HPDE6-E6E7 (cell line): ENCODE results near the gene TBXAS1.

Experiments used
- DNase-seq: peaks from one replicate; pipeline ENCODE4 v3.0.0; 2011; ENCODE audit warnings: missing footprints; ENCODE audit errors: extremely low spot score

TBXAS1 gene

GRCh38 chr7:139829025-139829774 is at the start of gene TBXAS1:
Gene TBXAS1, plus strand, starts transcription at chr7:139829264. Its CDS starts 127 bp downstream, at chr7:139829391.
- no peak for DNase-seq

- DNase-seq, result no peak
Measured at GRCh38 chr7:139782932-139783331, 46.1 kb upstream of the TBXAS1 start.

- no peak for DNase-seq
Measured at GRCh38 chr7:139783647-139784385, 45.2 kb upstream of the TBXAS1 start.

GRCh38 chr7:139784648-139785047 is 44.4 kb upstream of the TBXAS1 start:
- no peak for DNase-seq

GRCh38 chr7:139791316-139791715 is 37.7 kb upstream of the TBXAS1 start:
- DNase-seq, result no peak

- no peak for DNase-seq
Measured at GRCh38 chr7:139797607-139798006, 31.5 kb upstream of the TBXAS1 start.

GRCh38 chr7:139798221-139798620 is 30.8 kb upstream of the TBXAS1 start:
- no peak for DNase-seq

- no peak for DNase-seq
Measured at GRCh38 chr7:139798892-139799291, 30.2 kb upstream of the TBXAS1 start.

GRCh38 chr7:139799586-139799985 is 29.5 kb upstream of the TBXAS1 start:
- no peak for DNase-seq

- DNase-seq, result no peak
Measured at GRCh38 chr7:139804571-139804970, 24.5 kb upstream of the TBXAS1 start.

GRCh38 chr7:139807009-139807408 is 22.1 kb upstream of the TBXAS1 start:
- no peak for DNase-seq

GRCh38 chr7:139808427-139808826 is 20.6 kb upstream of the TBXAS1 start:
- no peak for DNase-seq

- no peak for DNase-seq
Measured at GRCh38 chr7:139808846-139809442, 20.1 kb upstream of the TBXAS1 start.

- DNase-seq, result no peak
Measured at GRCh38 chr7:139811066-139811465, 18.0 kb upstream of the TBXAS1 start.

- DNase-seq, result no peak
Measured at GRCh38 chr7:139813151-139813550, 15.9 kb upstream of the TBXAS1 start.

- no peak for DNase-seq
Measured at GRCh38 chr7:139813689-139814088, 15.4 kb upstream of the TBXAS1 start.

GRCh38 chr7:139817249-139817648 is 11.8 kb upstream of the TBXAS1 start:
- DNase-seq, result no peak

GRCh38 chr7:139820089-139820488 is 9.0 kb upstream of the TBXAS1 start:
- DNase-seq, result peak; percentile 21

- DNase-seq, result no peak
Measured at GRCh38 chr7:139821349-139822105, 7.5 kb upstream of the TBXAS1 start.

- DNase-seq, result no peak
Measured at GRCh38 chr7:139822855-139823254, 6.2 kb upstream of the TBXAS1 start.

- no peak for DNase-seq
Measured at GRCh38 chr7:139823959-139824521, 5.0 kb upstream of the TBXAS1 start.
